Astrocyte of the spinal cord (primary cell): ENCODE data around the gene F3.
"Not testable (repeated sequence)": the region's sequence is repeated elsewhere in the genome, so short reads cannot be mapped to it uniquely, and the experiment has no call there.

Experiments
- DNase-seq: peaks from one replicate; pipeline ENCODE4 v3.0.0; 2011; ENCODE audit warnings: low read depth, low spot score
- H3K4me3 ChIP-seq: 2 replicates; pipeline ENCODE4 v1.5.1; 2011; ENCODE audit warnings: low read depth, mild to moderate bottlenecking, low read length, moderate library complexity
- in situ Hi-C: cut with HindIII; loops from 2 replicates; pipeline ENCODE4 v1.10.0; 2017; ENCODE audit warnings: low sequenced_read_pairs
- TF ChIP-seq, protein P1 (sequence below): IDR thresholded peaks from 2 replicates; pipeline ENCODE4 v1.5.1; 2012; ENCODE audit warnings: low read depth, mild to moderate bottlenecking, low read length, inconsistent platforms

Gene F3

DNA sequence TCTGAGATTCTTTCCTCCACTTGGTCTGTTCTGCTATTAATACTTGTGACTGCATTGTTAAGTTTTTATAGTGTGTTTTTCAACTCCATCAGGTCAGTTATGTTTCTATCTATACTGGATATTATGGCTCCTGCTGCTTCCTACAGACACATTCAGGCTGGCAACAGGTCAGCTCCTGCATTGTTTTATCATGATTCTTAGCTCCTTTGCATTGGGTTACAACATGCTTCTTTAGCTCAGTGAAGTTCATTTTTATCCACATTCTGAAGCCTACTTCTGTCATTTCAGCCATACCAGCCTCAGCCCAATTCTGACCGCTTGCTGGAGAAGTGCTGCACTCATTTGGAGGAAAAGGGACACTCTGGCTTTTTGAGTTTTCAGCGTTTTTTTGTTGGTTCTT is 37.3 kb upstream of the F3 start:
- in situ Hi-C loops, result no loop called here
- H3K4me3 ChIP-seq, result no peak overlapping the region
- DNase-seq, result peak; percentile 48
- TF ChIP-seq, protein P1, sequence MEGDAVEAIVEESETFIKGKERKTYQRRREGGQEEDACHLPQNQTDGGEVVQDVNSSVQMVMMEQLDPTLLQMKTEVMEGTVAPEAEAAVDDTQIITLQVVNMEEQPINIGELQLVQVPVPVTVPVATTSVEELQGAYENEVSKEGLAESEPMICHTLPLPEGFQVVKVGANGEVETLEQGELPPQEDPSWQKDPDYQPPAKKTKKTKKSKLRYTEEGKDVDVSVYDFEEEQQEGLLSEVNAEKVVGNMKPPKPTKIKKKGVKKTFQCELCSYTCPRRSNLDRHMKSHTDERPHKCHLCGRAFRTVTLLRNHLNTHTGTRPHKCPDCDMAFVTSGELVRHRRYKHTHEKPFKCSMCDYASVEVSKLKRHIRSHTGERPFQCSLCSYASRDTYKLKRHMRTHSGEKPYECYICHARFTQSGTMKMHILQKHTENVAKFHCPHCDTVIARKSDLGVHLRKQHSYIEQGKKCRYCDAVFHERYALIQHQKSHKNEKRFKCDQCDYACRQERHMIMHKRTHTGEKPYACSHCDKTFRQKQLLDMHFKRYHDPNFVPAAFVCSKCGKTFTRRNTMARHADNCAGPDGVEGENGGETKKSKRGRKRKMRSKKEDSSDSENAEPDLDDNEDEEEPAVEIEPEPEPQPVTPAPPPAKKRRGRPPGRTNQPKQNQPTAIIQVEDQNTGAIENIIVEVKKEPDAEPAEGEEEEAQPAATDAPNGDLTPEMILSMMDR, result no peak

DNA sequence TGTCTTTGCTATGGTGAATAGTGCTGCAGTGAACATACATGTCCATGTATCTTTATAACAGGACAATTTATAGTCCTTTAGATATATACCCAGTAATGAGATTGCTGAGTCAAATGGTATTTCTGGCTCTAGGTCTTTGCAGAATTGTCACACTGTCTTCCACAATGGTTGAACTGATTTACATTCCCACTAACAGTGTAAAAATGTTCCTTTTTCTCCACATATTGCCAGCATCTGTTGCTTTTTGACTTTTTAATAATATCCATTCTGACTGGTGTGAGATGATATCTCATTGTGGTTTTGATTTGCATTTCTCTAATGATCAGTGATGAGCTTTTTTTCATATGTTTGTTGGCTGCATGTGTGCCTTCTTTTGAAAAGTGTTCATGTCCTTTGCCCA is 32.4 kb upstream of the F3 start:
- H3K4me3 ChIP-seq, DNase-seq, in situ Hi-C loops: not testable (repeated sequence)

DNA sequence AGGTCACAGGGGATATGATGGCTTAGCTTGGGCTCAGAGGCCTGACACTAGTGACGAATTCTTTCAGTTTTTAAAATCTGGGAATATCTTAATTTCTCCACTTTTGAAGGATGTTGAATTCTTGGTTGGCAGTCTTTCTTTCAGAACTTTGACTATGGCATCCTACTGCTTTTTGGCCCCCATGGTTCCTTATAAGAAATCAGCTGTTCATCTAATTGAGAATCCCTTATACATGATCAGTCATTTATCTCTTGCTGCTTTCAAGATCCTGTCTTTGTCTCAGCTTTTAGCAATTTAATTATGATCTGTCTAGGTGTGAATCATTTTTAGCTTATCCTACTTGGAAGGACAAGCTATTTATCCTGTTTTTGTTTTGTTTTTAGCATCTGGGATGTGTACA is 31.2 kb upstream of the F3 start:
- TF ChIP-seq, protein P1, result no peak
- H3K4me3 ChIP-seq, result no peak overlapping the region
- in situ Hi-C loops, result no loop called here
- DNase-seq, result no peak

DNA sequence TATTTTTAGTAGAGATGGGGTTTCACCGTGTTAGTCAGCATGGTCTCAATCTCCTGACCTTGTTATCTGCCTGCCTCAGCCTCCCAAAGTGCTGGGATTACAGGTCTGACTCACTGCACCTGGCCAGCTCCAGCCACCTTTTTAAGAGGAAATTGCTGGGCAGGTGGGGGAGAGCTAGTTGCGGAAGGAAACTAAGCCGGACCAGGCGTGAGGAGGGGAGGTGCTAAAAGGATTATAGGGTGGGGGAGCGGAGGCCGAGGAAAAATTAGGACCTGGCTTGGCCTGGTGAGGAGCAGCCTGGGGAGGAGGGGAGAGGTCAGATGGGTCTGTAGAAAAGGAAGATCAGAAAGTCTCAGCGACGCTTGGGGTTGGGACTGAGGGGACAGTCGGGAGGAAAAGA is 29.4 kb upstream of the F3 start:
- H3K4me3 ChIP-seq, in situ Hi-C loops, DNase-seq: not testable (repeated sequence)

DNA sequence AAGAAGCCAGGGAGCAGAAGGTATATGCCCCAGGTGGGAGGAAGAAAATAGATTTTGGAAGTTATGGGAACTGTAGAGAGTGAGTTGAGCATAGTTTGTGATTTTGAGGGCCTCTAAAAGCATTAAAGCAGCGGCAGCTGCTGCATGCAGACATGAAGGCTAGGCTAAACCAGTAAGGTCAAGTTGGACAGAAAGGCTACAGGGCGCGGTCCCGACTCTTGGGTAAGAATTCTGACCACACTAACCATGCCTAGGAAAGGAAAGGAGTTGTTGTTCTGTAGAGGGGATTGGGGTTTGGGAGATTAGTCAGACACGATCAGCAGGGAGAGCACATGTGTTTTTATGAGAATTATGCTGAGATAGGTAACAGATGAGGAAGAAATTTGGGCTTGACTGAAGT is 27.2 kb upstream of the F3 start:
- H3K4me3 ChIP-seq, in situ Hi-C loops, DNase-seq: not testable (repeated sequence)

DNA sequence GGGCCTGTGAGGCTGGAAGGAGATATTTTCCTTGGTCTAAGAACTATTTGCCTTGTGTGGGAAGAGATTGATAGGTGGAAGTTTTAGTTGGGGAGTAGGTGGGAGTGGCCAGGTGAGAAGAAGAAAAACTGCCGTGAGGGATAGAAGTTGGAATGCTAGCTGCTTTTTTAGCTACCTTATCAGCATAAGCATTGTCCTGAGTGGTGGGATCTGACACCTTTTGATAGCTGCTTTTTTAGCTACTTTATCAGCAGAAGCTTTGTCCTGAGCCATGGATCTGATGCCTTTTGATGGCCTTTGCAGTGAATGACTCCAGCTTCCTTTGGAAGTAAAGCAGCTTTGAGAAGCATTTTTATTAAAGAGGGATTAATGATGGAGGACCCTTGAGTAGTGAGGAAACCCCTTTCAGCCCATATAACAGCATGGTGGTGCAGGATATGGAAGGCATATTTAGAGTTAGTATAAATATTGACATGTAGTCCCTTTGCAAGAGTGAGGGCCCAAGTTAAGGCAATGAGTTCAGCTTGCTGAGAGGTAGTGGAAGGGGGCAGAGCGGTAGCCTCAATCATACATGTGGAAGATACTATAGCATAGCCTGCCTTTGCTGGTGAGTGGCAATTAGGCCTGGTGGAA is 26.5 kb upstream of the F3 start:
- DNase-seq, in situ Hi-C loops, H3K4me3 ChIP-seq: not testable (repeated sequence)

DNA sequence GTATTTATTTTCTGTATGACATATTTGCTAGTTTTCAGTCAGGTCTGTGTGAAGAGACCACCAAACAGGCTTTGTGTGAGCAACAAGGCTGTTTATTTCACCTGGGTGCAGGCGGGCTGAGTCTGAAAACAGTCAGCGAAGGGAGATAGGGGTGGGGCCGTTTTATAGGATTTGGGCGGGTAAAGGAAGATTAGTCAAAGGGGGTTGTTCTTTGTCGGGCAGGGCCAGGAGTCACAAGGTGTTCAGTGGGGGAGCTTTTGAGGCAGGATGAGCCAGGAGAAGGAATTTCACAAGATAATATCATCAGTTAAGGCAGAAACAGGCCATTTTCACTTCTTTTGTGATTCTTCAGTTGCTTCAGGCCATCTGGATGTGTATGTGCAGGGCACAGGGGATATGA is 24.9 kb upstream of the F3 start:
- in situ Hi-C loops, H3K4me3 ChIP-seq, DNase-seq: not testable (repeated sequence)

DNA sequence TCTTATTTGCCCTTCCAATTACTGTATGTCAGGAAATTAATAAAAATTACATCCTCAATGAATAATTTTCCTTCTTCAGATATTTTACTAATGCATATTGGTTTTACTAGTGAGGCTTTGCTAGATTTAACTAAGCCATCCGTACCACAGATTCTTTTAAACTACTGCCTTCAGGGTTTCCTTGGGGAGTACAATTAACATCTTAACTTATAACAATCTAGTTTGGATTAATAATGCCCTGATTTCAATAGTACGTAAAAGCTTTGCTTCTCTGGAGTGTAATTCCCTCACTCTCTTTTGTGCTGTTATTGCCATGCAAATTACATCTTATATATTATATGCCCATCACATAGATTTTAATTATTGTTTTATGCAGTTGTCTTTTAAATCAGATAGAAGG is 24.3 kb upstream of the F3 start:
- no peak for DNase-seq
- in situ Hi-C loops, result no loop called here
- H3K4me3 ChIP-seq, result no peak overlapping the region
- TF ChIP-seq, protein P1, result no peak

DNA sequence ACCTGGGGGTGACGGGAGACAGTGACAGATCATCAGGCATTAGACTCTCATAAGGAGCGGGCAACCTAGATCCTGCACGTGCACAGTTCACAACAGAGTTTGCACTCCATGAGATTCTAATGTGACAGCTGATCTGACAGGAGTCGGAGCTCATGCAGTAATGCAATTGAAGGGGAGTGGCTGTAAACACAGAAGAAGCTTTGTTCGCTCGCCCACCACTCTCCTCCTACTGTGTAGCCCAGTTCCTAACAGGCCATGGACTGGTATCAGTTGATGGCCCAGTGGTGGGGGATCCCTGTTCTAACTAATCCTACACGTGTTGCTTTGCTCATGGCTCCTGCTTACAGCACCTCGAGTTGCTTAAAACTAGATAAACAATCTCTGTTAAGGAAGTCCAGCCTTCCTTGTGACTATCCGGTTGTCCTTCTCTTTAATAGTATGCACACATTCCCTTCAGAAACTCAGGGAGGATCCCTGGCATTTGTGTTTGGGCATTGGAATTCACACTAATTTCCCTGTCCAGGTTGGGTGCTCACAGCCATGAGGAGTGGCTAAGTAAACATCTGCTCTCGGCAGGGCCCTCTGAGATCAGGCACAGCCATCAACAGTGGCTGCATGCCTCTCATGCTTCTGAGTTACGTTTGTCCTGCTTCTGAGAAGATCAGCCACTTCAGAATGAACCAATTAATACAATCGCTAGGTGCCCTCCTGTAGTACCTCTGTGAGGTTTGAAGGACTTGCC is 21.1 kb upstream of the F3 start:
- no peak for DNase-seq
- H3K4me3 ChIP-seq, result no peak overlapping the region
- in situ Hi-C loops, result no loop called here
- TF ChIP-seq, protein P1, result no peak
